ENCODE data around the gene ATP1A3.

- no peak for TF ChIP-seq CTCF (IDR thresholded peaks at IDR 0.05)
- TF ChIP-seq POLR2A (IDR thresholded peaks at IDR 0.05) = no peak
These were observed 57.6 kb downstream of the ATP1A3 start for GRCh38 chr19:41936416-41936850.

Measured in Peyer's patch (tissue), 4 donors.